Measurements from ENCODE around the gene BAIAP2L1.

GRCh38 chr7:98315318-98315993, 85.4 kb downstream of the BAIAP2L1 start:
- TF ChIP-seq SIN3A (IDR thresholded peaks at IDR 0.05; ENCODE audit: borderline replicate concordance, insufficient read depth, low read depth, low read length) (no peak), CTCF (IDR thresholded peaks at IDR 0.05) (no peak), REST (IDR thresholded peaks at IDR 0.05; ENCODE audit: insufficient read depth in 1 of 2, low read depth in 2 of 2, low read length in 1 of 2) (no peak), POLR2AphosphoS5 (IDR thresholded peaks at IDR 0.05; ENCODE audit: low read depth, low read length) (no peak)

Data from Panc1 (cell line).